IgD-negative memory B cell (primary cell): ENCODE results near the gene MEG3. TPM values are rescaled to one million over a fixed set of nuclear protein-coding genes. Genes with fewer than 3 reads are reported as not detected.
A peak's percentile ranks its signal among the peaks of the same experiment; 100 is the strongest.

Source experiments
- H3K27ac Mint-ChIP-seq, 3 donors: one replicate each; pipeline ENCODE4 v1.8.0; 2020 to 2022; ENCODE audit warnings: mild to moderate bottlenecking in 3 of 3, mixed read lengths in 3 of 3, moderate library complexity in 1 of 3
- H3K27me3 Mint-ChIP-seq: one replicate; pipeline ENCODE4 v1.8.0; 2021; ENCODE audit warnings: mixed read lengths
- H3K36me3 Mint-ChIP-seq: one replicate; pipeline ENCODE4 v1.8.0; 2020; ENCODE audit warnings: mild to moderate bottlenecking, mixed read lengths
- H3K4me1 Mint-ChIP-seq, 3 donors: one replicate each; pipeline ENCODE4 v1.8.0; 2020 to 2022; ENCODE audit warnings: mixed read lengths in 3 of 3, mild to moderate bottlenecking in 1 of 3
- H3K4me3 Mint-ChIP-seq, 4 donors: one replicate each; pipeline ENCODE4 v1.8.0; 2020 to 2022; ENCODE audit warnings: mild to moderate bottlenecking in 4 of 4, mixed read lengths in 4 of 4, moderate library complexity in 3 of 4
- H3K9me3 Mint-ChIP-seq, 3 donors: one replicate each; pipeline ENCODE4 v1.8.0; 2020 to 2021; ENCODE audit warnings: mixed read lengths in 3 of 3, mild to moderate bottlenecking in 1 of 3
- polyA plus RNA-seq: library from polyadenylated mRNA; unstranded; fragments of 300-500 nt; fragmentation: Illumina TruSeq; gene quantifications from one replicate; pipeline ENCODE4 v1.2.3, GENCODE V29; 2021

The MEG3 gene
- polyA plus RNA-seq, 1 donor from 2014 or later, result not detected

DNA sequence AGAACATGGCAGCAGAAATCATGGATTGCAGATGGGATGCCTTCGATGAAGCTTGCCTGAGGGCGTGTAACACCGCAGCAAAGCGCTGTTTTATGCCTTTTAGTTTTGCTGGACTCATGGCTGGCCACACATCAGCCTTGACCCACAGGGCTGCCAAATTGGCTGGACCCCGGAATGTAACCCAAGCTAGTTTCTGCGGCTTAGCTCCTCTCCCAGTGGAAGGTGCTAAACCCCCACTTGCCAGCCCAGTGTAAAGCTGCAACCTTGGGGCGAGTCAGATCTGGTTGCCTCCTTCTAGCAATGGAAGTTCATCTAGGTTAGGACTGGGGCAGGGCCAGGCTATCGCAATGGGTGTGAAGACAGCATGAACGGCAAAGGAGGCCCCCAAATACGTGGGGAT, 38.3 kb downstream of the MEG3 start:
- no peak overlapping the region for H3K27ac Mint-ChIP-seq
- peaks cover 0 to 3% (median 0%) of the 10 kb centered on the region in 3 donors for H3K9me3 Mint-ChIP-seq
- H3K4me3 Mint-ChIP-seq, result no peak overlapping the region
- H3K36me3 Mint-ChIP-seq, result no peaks in the 10 kb centered on the region
- peaks cover 0 to 2% (median 0%) of the 10 kb centered on the region in 3 donors for H3K4me1 Mint-ChIP-seq
- peaks cover 3% of the 10 kb centered on the region for H3K27me3 Mint-ChIP-seq

DNA sequence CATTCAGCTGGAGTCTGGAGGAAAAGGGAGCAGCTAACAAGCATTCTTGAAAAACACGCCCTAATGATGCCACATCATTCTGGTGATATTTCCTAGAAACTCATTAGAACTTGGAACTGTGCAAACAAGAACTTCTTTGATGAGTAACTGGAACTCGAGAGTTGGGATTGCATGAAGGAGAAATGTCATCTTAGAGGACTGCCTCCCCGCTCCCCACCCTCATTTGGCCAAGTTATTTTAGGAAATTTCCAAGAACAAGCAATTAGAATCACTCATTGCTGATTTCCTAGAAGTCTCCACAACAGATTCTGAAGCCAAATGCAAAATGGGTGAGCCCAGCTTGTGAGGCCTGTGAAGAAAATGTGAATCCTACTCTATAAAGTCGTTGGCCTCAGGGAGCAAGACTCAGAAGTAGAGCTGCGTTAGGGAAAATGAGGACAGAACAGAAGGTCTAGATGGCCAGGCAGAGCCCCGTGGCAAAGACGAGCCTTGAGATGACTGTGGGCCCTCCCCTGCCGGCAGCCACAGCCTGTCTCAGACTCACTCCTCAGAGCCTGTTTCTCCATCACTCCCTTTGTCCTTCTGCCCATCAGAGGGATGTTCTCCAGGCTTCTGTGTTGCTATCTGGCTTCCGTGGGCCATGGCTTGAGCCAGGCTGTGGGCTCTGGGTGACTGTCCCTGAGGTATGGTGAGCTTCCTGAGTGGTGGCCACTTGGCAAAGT, 39.2 kb downstream of the MEG3 start:
- H3K27me3 Mint-ChIP-seq, result peaks cover under 1% of the 10 kb centered on the region
- H3K27ac Mint-ChIP-seq, result no peak overlapping the region
- H3K4me3 Mint-ChIP-seq, result no peak overlapping the region
- no peaks in the 10 kb centered on the region for H3K36me3 Mint-ChIP-seq
- H3K9me3 Mint-ChIP-seq, result peaks cover 0 to 3% (median 0%) of the 10 kb centered on the region in 3 donors
- peaks cover 0 to 2% (median 0%) of the 10 kb centered on the region in 3 donors for H3K4me1 Mint-ChIP-seq

DNA sequence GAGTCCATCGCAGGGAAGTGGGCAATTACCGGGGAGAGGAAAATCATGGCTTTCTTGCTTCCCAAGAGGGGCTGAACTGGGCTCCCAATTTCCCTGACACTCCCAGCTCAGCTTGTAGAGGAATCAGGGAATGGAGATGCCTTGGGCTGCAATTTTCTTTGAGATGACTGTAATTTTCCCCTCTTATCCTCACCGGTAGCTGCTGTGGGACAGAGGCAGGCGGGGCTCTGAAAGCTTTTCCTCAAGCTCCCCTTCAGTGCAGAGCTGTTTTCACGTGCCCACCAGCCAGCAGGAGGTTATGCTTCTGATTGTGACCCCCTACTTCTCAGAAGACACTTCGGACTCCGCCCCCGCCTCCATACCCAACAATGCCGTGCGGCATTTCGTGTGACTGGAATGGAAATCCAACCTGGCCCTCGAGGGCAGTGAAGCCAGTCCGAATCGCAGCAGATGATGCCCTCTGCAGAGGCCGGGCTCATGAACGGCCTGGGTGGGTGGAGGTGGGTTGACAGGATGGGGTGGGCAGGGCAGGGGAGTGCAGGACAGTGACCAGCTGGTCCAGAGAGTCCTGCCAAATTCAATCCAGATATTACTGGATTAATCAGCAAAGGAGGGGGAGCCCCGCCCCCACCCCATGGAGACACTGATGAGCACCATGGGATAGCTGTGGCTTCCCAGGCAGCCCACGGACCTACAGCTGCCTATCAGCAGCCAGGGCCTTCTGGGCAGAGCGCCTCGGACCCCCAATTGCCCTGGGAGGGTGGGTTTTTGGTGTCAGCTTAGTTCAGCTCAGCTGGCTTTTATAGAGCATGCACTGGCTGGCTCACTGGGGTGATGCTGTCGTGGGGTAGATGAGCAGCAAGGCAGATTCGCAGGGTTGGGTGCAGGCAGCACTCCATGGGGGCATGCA, 40.0 kb downstream of the MEG3 start:
- Mint-ChIP-seq H3K27ac (no peak overlapping the region), H3K36me3 (no peaks in the 10 kb centered on the region), H3K9me3 (peaks cover 0 to 3% (median 0%) of the 10 kb centered on the region in 3 donors), H3K4me1 (peaks cover 0 to 2% (median 0%) of the 10 kb centered on the region in 3 donors), H3K4me3 (no peak overlapping the region), H3K27me3 (no peaks in the 10 kb centered on the region)

DNA sequence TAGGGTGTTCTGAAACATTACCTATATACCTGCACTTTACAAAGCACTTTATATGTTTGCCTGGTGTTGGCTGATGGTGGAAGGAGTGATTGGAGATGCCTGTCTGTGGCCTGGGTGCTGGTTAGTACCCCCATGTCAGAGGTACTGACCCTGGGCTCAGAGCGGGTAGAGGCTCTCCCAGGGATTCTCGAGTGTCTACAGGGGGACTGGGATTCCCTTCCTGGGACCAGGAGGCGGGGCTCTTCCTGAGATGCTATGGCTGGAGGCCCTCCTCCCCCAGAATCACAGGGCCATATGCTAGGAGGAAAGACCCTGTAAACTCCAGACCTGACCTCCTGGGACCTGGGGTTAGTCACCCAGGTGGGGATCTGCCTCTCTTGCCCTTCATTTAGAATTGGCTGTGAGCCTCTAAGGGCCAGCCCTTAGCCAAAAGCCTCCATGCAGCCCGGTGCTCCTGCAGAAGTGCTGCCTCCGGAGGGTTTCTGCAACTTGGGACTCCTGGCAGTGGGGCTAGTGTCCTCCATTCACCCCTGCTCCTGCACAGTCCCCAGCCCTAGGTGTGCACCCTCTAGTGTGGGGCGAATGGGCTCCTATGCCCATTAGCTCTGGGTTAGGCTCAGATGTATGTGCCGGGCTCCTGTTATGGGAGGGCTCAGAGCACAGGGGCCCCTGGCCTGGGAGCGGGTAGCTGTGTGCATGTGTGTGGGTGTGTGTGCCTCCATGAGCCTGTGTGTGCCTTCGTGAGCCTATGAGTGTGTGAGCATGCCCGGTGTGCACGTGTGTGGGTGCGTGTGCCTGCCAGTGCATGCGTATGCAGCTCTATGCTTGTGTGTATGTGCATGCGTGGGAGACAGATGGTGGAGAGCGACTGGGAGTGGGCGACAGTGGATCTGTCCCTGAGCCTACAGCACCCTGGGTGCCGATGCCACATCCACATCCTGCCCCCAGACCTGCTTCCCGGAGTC, 41.0 kb downstream of the MEG3 start:
- peaks cover 0 to 3% (median 1%) of the 10 kb centered on the region in 3 donors for H3K9me3 Mint-ChIP-seq
- no peak overlapping the region for H3K27ac Mint-ChIP-seq
- no peak overlapping the region for H3K4me3 Mint-ChIP-seq
- H3K4me1 Mint-ChIP-seq, result peaks cover 0 to 2% (median 0%) of the 10 kb centered on the region in 3 donors
- H3K36me3 Mint-ChIP-seq, result no peaks in the 10 kb centered on the region
- no peaks in the 10 kb centered on the region for H3K27me3 Mint-ChIP-seq

DNA sequence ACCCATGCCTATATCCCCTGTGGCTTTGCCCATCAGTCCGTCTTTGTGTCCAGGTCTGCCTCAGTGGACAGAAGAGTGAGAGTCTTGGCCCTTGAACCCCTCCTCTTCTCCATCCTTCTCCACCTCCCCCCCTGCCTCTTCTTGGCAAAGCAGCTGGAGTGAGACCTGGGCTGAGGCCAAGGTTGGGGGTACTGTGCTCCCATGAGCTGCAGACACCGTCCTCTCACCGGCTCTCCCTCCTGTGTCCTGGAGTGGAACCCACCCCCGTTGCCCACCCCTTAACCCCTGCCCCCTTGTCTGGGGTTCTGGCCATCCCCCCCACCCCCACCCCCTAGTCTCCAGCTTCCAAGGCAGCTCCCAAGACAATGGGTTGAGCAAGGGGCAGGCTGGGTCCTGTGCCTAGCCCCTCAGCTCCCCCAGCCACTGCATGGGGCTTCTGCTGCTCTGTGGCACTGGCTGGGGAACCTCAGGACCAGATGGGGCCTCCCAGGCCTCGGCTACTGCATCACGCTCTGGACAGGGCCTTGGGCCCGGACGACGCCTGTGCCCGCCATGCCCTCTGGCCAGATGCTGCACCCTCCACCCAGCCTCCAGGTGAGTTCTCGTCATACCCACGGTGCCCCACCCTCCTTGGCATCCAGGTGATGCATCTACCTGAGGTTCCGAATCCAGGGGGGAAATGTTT, 41.9 kb downstream of the MEG3 start:
- H3K4me1 Mint-ChIP-seq, result peaks cover 0 to 2% (median 2%) of the 10 kb centered on the region in 3 donors
- no peaks in the 10 kb centered on the region for H3K27me3 Mint-ChIP-seq
- peaks cover 0 to 5% (median 3%) of the 10 kb centered on the region in 3 donors for H3K9me3 Mint-ChIP-seq
- no peak overlapping the region for H3K4me3 Mint-ChIP-seq
- H3K36me3 Mint-ChIP-seq, result no peaks in the 10 kb centered on the region
- H3K27ac Mint-ChIP-seq, result no peak overlapping the region

DNA sequence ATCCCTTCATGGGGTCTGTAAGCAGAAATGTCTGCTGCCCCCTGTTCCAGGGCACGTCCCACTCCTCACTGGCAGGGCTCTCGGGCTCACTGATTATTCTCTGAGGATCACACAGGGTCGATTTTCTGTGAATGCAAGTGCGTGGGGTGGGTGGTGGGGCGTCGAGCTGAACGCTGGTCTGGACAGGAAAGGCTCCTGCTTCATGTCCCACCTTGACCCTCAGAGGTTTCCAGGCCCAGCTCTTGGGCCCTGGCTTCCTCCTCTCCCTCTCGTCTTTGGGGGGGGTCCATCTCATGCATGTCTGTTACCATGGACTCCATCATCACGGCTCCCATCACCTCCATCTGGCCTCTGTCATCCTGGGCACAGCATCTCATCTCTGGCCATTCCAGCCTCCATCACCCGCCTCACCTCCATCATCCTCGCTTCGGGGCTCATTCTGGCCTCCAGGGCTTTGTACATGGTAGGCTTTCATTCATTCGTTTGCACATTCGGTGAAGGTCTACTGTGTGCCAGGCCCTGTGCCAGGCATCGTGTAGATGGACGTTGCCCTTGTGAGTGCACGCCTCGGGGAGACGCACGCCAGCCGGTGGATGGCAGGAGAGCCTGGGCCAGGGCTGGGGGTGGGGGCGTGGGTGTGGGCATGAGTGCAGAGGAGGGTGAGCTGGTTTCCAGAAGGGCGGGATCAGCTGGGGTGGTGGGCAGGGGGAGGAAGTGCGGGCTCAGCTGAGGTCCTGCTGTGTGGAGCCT, 42.9 kb downstream of the MEG3 start:
- Mint-ChIP-seq H3K27ac (no peak overlapping the region), H3K4me3 (no peak overlapping the region), H3K4me1 (peaks cover 0 to 2% (median 2%) of the 10 kb centered on the region in 3 donors), H3K36me3 (no peaks in the 10 kb centered on the region), H3K9me3 (peaks cover 0 to 5% (median 0%) of the 10 kb centered on the region in 3 donors), H3K27me3 (no peaks in the 10 kb centered on the region)

DNA sequence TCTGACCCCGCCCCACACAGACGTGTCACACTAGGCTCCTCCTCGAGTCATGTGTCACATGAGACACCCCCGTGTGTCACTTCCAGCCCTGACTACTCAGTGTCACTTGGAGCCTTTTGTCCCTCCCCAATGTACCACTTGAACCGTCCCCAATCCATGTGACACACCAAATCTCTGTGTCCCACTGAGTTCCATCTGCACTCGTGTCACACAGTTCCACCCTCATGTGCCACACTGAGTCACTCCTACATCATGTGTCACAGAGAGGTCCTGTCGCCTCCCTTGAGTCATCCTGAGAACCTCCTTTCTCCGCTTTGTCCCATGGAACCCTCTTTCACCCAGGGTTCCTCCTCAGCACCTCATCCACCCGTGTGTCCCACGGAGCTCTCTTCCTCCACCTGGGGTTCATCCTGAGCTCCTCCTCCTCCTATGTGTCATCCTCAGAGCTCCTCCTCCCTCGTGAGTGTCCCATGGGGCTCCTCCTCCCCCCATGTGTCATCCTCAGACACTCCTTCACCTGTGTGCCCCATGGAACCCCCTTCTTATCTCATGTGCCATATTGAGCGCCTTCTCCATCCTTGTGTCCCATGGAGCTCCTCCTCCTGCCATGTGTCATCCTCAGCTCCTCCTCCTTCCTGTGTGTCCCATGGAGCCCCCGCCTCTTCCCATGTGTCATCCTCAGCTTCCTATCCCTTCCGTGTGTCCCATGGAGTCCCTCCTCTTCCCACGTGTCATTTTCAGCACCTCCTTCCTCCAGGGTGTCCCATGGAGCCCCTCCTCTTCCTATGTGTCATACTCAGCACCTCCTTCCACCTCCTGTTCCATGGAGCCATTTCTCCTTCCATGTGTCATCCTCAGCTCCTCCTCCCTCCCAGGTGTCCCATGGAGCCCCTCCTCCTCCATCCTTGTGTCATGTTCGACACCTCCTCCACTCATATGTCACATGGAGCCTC, 45.6 kb downstream of the MEG3 start:
- Mint-ChIP-seq H3K36me3 (no peaks in the 10 kb centered on the region), H3K4me1 (peaks cover 0 to 2% (median 0%) of the 10 kb centered on the region in 3 donors), H3K27me3 (no peaks in the 10 kb centered on the region), H3K9me3 (peaks cover 0 to 5% (median 0%) of the 10 kb centered on the region in 3 donors), H3K27ac (peak overlapping the region in 1 of 3 donors; percentile 8), H3K4me3 (no peak overlapping the region)

DNA sequence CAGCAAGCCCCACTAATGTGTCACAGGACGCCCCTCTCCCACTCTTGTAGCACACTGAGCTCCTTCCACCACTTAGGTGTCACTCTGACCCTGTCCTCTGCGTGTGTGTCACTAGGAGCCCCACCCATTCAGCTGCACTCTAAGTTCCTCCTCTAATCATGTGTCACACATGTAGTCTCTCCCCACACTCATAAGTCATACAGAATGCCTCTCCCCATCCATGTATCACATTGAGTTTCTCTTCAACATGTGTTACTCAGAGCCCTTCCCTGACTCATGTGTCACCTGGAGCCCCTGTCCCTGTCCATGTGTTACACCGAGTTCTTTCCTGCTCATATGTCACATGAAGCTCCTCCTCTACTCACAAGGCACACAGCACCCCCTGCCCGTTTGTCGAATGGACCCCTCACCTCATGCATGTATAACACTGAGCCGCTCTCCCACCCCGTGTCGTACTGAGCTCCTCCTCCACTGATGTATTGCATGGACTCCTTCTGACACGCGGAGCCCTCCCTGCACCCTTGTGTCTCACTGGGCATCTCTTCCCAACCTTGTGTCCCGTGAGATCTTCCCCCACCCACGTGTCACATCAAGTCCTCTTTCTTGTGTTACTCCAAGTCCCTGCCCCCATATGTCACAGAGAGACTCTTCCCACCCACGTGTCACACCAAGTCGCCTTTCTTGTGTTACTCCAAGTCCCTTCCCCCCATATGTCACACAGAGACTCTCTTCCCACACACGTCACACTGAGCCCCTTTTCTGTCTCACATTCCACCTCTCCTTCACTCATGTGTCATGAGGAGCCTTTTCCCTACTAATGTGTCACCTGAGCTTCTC, 46.6 kb downstream of the MEG3 start:
- Mint-ChIP-seq H3K36me3 (peaks cover 1% of the 10 kb centered on the region), H3K9me3 (peaks cover 0 to 5% (median 0%) of the 10 kb centered on the region in 3 donors), H3K4me3 (no peak overlapping the region), H3K27ac (peak overlapping the region in 1 of 3 donors; percentile 8), H3K4me1 (peaks cover 0 to 2% (median 0%) of the 10 kb centered on the region in 3 donors), H3K27me3 (no peaks in the 10 kb centered on the region)

DNA sequence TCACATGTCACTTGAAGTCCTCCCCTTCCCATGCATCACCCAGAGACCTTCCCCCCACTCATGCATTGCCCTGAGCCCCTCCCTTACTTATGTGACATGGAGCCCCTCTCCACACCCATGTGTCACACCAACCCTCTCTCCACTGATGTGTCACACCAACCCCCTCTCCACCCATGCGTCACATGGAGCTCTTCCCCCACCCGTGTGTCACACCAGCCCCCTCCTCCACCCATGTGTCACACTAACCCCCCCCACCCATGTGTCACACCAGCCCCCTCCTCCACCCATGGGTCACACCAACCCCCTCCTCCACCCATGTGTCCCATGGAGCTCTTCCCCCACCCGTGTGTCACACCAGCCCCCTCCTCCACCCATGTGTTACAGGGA, 47.2 kb downstream of the MEG3 start:
- peaks cover 0 to 5% (median 0%) of the 10 kb centered on the region in 3 donors for H3K9me3 Mint-ChIP-seq
- peaks cover 0 to 2% (median 0%) of the 10 kb centered on the region in 3 donors for H3K4me1 Mint-ChIP-seq
- no peak overlapping the region for H3K4me3 Mint-ChIP-seq
- H3K27me3 Mint-ChIP-seq, result peaks cover 1% of the 10 kb centered on the region
- peaks cover 1% of the 10 kb centered on the region for H3K36me3 Mint-ChIP-seq
- no peak overlapping the region for H3K27ac Mint-ChIP-seq

DNA sequence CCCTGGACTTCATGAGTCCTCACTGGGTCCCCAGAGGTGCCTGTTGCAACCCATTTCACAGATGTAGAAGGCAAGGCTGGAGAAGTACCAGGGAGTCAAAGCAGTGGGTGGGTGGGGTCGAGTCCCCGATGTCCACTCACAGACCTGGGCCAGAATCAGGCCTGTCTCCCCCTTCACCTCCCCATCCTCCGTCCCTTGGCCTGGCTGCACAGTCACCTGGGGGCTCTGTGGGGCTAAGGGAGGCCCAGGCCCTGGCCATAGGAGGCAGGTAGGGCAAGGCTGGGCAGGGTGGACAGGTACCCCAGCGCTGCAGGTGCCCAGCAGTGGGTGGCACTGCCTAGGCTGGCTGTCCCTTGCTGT, 48.1 kb downstream of the MEG3 start:
- Mint-ChIP-seq H3K9me3 (peaks cover 0 to 5% (median 0%) of the 10 kb centered on the region in 3 donors), H3K4me3 (no peak overlapping the region), H3K27ac (no peak overlapping the region), H3K36me3 (peaks cover 1% of the 10 kb centered on the region), H3K4me1 (peaks cover 0 to 2% (median 0%) of the 10 kb centered on the region in 3 donors), H3K27me3 (peaks cover 6% of the 10 kb centered on the region)

DNA sequence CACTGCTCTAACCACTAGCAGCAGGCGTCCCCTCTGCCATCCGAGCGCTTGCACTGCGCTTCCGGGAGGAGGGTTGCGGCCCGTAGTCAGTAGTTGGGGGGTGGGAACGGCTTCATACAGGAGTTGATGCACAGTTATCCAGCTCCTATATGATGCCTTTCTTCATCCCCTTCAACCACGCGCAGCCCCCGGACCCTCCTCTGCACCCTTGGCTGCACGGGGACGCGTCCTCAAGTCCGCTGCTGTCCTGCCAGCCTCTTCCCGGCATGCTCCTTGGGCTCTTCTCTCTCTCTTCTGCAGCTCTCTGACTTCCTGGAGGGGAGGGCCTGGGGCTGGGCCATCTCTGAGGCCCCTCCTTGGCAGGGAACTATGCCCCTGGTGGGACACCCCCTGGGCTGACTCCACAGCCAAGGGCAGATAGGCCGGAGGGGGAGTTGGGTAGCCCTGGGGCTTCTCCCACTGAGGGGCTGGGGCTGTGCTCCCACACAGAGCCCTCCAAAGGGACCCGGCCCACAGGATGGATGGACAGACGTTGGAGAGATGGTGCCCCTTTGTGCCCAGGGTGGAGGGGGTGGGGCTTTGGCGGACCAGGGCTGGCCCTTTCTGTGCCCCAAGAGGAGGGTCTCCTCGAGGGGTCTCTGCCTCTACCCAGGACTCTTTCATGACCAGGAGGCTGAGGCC, 48.6 kb downstream of the MEG3 start:
- Mint-ChIP-seq H3K9me3 (peaks cover 0 to 5% (median 0%) of the 10 kb centered on the region in 3 donors), H3K4me3 (no peak overlapping the region), H3K36me3 (peaks cover 1% of the 10 kb centered on the region), H3K27ac (no peak overlapping the region), H3K4me1 (peaks cover 0 to 2% (median 0%) of the 10 kb centered on the region in 3 donors), H3K27me3 (peaks cover 6% of the 10 kb centered on the region)
